ENCODE measurements around the gene C6orf120. TPM values are rescaled to one million over a fixed set of nuclear protein-coding genes. Genes with fewer than 3 reads are reported as not detected.

C6orf120 gene
- total and polyA plus RNA-seq, 2 donors, result 12.2 to 27.5 TPM

- no peaks in the 10 kb centered on the region for H3K9me3 ChIP-seq (ENCODE audit: control insufficient read depth in 2 of 2, insufficient read depth in 1 of 2, low read length in 1 of 2)
- H3K36me3 ChIP-seq (ENCODE audit: control insufficient read depth in 2 of 2, insufficient read depth in 2 of 2, low read length in 1 of 2), result peaks cover 26 to 28% of the 10 kb centered on the region in 2 donors
- no peaks in the 10 kb centered on the region for H3K27me3 ChIP-seq (ENCODE audit: control insufficient read depth in 2 of 2, insufficient read depth in 1 of 2, low read length in 1 of 2)
- 90% methylated on average over 6 of the region's 6 CpGs for WGBS
- no peak overlapping the region for H3K27ac ChIP-seq (ENCODE audit: low read depth in 1 of 2, low read length in 1 of 2)
- H3K4me1 ChIP-seq (ENCODE audit: control insufficient read depth in 2 of 2, insufficient read depth in 2 of 2, low read length in 2 of 2), result peaks cover 0 to 5% of the 10 kb centered on the region in 2 donors
- no peak overlapping the region for H3K4me3 ChIP-seq (ENCODE audit: low read length in 2 of 2)
- DNase-seq (ENCODE audit: low read depth in 6 of 9, low spot score in 9 of 9), result no peak
These were observed 32.8 kb upstream of the C6orf120 start for GRCh38 chr6:169669147-169669546.

- H3K27ac ChIP-seq (ENCODE audit: low read depth in 1 of 2, low read length in 1 of 2), result no peak overlapping the region
- WGBS, result 47% methylated on average over 7 of the region's 7 CpGs
- H3K4me3 ChIP-seq (ENCODE audit: low read length in 2 of 2), result no peak overlapping the region
- no peaks in the 10 kb centered on the region for H3K9me3 ChIP-seq (ENCODE audit: control insufficient read depth in 2 of 2, insufficient read depth in 1 of 2, low read length in 1 of 2)
- H3K27me3 ChIP-seq (ENCODE audit: control insufficient read depth in 2 of 2, insufficient read depth in 1 of 2, low read length in 1 of 2), result no peaks in the 10 kb centered on the region
- DNase-seq (ENCODE audit: low read depth in 6 of 9, low spot score in 9 of 9), result peak in 1 of 9 donors; percentile 22
- peaks cover 0 to 5% of the 10 kb centered on the region in 2 donors for H3K4me1 ChIP-seq (ENCODE audit: control insufficient read depth in 2 of 2, insufficient read depth in 2 of 2, low read length in 2 of 2)
- peaks cover 23 to 25% of the 10 kb centered on the region in 2 donors for H3K36me3 ChIP-seq (ENCODE audit: control insufficient read depth in 2 of 2, insufficient read depth in 2 of 2, low read length in 1 of 2)
These were observed 32.0 kb upstream of the C6orf120 start for GRCh38 chr6:169669889-169670288.

GRCh38 chr6:169671563-169671962, 30.4 kb upstream of the C6orf120 start:
- Histone ChIP-seq H3K27me3 (ENCODE audit: control insufficient read depth in 2 of 2, insufficient read depth in 1 of 2, low read length in 1 of 2) (no peaks in the 10 kb centered on the region), H3K4me1 (ENCODE audit: control insufficient read depth in 2 of 2, insufficient read depth in 2 of 2, low read length in 2 of 2) (peaks cover 0 to 5% of the 10 kb centered on the region in 2 donors), H3K4me3 (ENCODE audit: low read length in 2 of 2) (no peak overlapping the region), H3K9me3 (ENCODE audit: control insufficient read depth in 2 of 2, insufficient read depth in 1 of 2, low read length in 1 of 2) (no peaks in the 10 kb centered on the region), H3K27ac (ENCODE audit: low read depth in 1 of 2, low read length in 1 of 2) (no peak overlapping the region), H3K36me3 (ENCODE audit: control insufficient read depth in 2 of 2, insufficient read depth in 2 of 2, low read length in 1 of 2) (peaks cover 20 to 21% of the 10 kb centered on the region in 2 donors)
- no peak for DNase-seq (ENCODE audit: low read depth in 6 of 9, low spot score in 9 of 9)
- 99% methylated on average over 5 of the region's 5 CpGs for WGBS

- Histone ChIP-seq H3K4me1 (ENCODE audit: control insufficient read depth in 2 of 2, insufficient read depth in 2 of 2, low read length in 2 of 2) (no peaks in the 10 kb centered on the region), H3K9me3 (ENCODE audit: control insufficient read depth in 2 of 2, insufficient read depth in 1 of 2, low read length in 1 of 2) (no peaks in the 10 kb centered on the region)
- WGBS, result 97% methylated on average over 3 of the region's 3 CpGs
These were observed 26.9 kb upstream of the C6orf120 start for GRCh38 chr6:169675011-169675410.

GRCh38 chr6:169677096-169677495, 24.8 kb upstream of the C6orf120 start:
- no peaks in the 10 kb centered on the region for H3K4me1 ChIP-seq (ENCODE audit: control insufficient read depth in 2 of 2, insufficient read depth in 2 of 2, low read length in 2 of 2)
- no peaks in the 10 kb centered on the region for H3K27me3 ChIP-seq (ENCODE audit: control insufficient read depth in 2 of 2, insufficient read depth in 1 of 2, low read length in 1 of 2)
- peaks cover 0 to 10% of the 10 kb centered on the region in 2 donors for H3K9me3 ChIP-seq (ENCODE audit: control insufficient read depth in 2 of 2, insufficient read depth in 1 of 2, low read length in 1 of 2)
- DNase-seq (ENCODE audit: low read depth in 6 of 9, low spot score in 9 of 9), result no peak
- peaks cover 1 to 2% of the 10 kb centered on the region in 2 donors for H3K36me3 ChIP-seq (ENCODE audit: control insufficient read depth in 2 of 2, insufficient read depth in 2 of 2, low read length in 1 of 2)
- H3K4me3 ChIP-seq (ENCODE audit: low read length in 2 of 2), result no peak overlapping the region
- H3K27ac ChIP-seq (ENCODE audit: low read depth in 1 of 2, low read length in 1 of 2), result no peak overlapping the region
- 98% methylated on average over 1 of the region's 1 CpG for whole genome bisulfite sequencing

More at GRCh38 chr6:169675011-169675410, 26.9 kb upstream of the C6orf120 start:
- peaks cover 7% of the 10 kb centered on the region in 2 donors for H3K36me3 ChIP-seq (ENCODE audit: control insufficient read depth in 2 of 2, insufficient read depth in 2 of 2, low read length in 1 of 2)
- H3K27me3 ChIP-seq (ENCODE audit: control insufficient read depth in 2 of 2, insufficient read depth in 1 of 2, low read length in 1 of 2), result no peaks in the 10 kb centered on the region
- H3K4me3 ChIP-seq (ENCODE audit: low read length in 2 of 2), result no peak overlapping the region
- DNase-seq (ENCODE audit: low read depth in 6 of 9, low spot score in 9 of 9), result no peak
- H3K27ac ChIP-seq (ENCODE audit: low read depth in 1 of 2, low read length in 1 of 2), result no peak overlapping the region

GRCh38 chr6:169678342-169678741, 23.6 kb upstream of the C6orf120 start:
- no peak for DNase-seq (ENCODE audit: low read depth in 6 of 9, low spot score in 9 of 9)
- H3K4me1 ChIP-seq (ENCODE audit: control insufficient read depth in 2 of 2, insufficient read depth in 2 of 2, low read length in 2 of 2), result no peaks in the 10 kb centered on the region
- H3K4me3 ChIP-seq (ENCODE audit: low read length in 2 of 2), result no peak overlapping the region
- WGBS, result 97% methylated on average over 1 of the region's 1 CpG
- no peak overlapping the region for H3K27ac ChIP-seq (ENCODE audit: low read depth in 1 of 2, low read length in 1 of 2)
- H3K36me3 ChIP-seq (ENCODE audit: control insufficient read depth in 2 of 2, insufficient read depth in 2 of 2, low read length in 1 of 2), result peaks cover 5% of the 10 kb centered on the region in 2 donors
- no peaks in the 10 kb centered on the region for H3K27me3 ChIP-seq (ENCODE audit: control insufficient read depth in 2 of 2, insufficient read depth in 1 of 2, low read length in 1 of 2)
- H3K9me3 ChIP-seq (ENCODE audit: control insufficient read depth in 2 of 2, insufficient read depth in 1 of 2, low read length in 1 of 2), result peaks cover 0 to 13% of the 10 kb centered on the region in 2 donors

- WGBS, result 96% methylated on average over 3 of the region's 3 CpGs
- Histone ChIP-seq H3K4me3 (ENCODE audit: low read length in 2 of 2) (no peak overlapping the region), H3K27ac (ENCODE audit: low read depth in 1 of 2, low read length in 1 of 2) (no peak overlapping the region), H3K9me3 (ENCODE audit: control insufficient read depth in 2 of 2, insufficient read depth in 1 of 2, low read length in 1 of 2) (peaks cover 0 to 22% of the 10 kb centered on the region in 2 donors), H3K36me3 (ENCODE audit: control insufficient read depth in 2 of 2, insufficient read depth in 2 of 2, low read length in 1 of 2) (peaks cover 7% of the 10 kb centered on the region in 2 donors), H3K4me1 (ENCODE audit: control insufficient read depth in 2 of 2, insufficient read depth in 2 of 2, low read length in 2 of 2) (no peaks in the 10 kb centered on the region), H3K27me3 (ENCODE audit: control insufficient read depth in 2 of 2, insufficient read depth in 1 of 2, low read length in 1 of 2) (no peaks in the 10 kb centered on the region)
- no peak for DNase-seq (ENCODE audit: low read depth in 6 of 9, low spot score in 9 of 9)
These were observed 17.9 kb upstream of the C6orf120 start for GRCh38 chr6:169684056-169684455.

- WGBS, result 97% methylated on average over 2 of the region's 2 CpGs
- H3K4me3 ChIP-seq (ENCODE audit: low read length in 2 of 2), result no peak overlapping the region
- H3K4me1 ChIP-seq (ENCODE audit: control insufficient read depth in 2 of 2, insufficient read depth in 2 of 2, low read length in 2 of 2), result no peaks in the 10 kb centered on the region
- peaks cover 0 to 28% of the 10 kb centered on the region in 2 donors for H3K9me3 ChIP-seq (ENCODE audit: control insufficient read depth in 2 of 2, insufficient read depth in 1 of 2, low read length in 1 of 2)
- no peak overlapping the region for H3K27ac ChIP-seq (ENCODE audit: low read depth in 1 of 2, low read length in 1 of 2)
- peaks cover 7 to 8% of the 10 kb centered on the region in 2 donors for H3K36me3 ChIP-seq (ENCODE audit: control insufficient read depth in 2 of 2, insufficient read depth in 2 of 2, low read length in 1 of 2)
- no peak for DNase-seq (ENCODE audit: low read depth in 6 of 9, low spot score in 9 of 9)
- no peaks in the 10 kb centered on the region for H3K27me3 ChIP-seq (ENCODE audit: control insufficient read depth in 2 of 2, insufficient read depth in 1 of 2, low read length in 1 of 2)
These were observed 16.1 kb upstream of the C6orf120 start for GRCh38 chr6:169685860-169686259.

- H3K27ac ChIP-seq (ENCODE audit: low read depth in 1 of 2, low read length in 1 of 2), result no peak overlapping the region
- peaks cover 2 to 8% of the 10 kb centered on the region in 2 donors for H3K36me3 ChIP-seq (ENCODE audit: control insufficient read depth in 2 of 2, insufficient read depth in 2 of 2, low read length in 1 of 2)
- no peaks in the 10 kb centered on the region for H3K4me1 ChIP-seq (ENCODE audit: control insufficient read depth in 2 of 2, insufficient read depth in 2 of 2, low read length in 2 of 2)
- H3K27me3 ChIP-seq (ENCODE audit: control insufficient read depth in 2 of 2, insufficient read depth in 1 of 2, low read length in 1 of 2), result no peaks in the 10 kb centered on the region
- no peak for DNase-seq (ENCODE audit: low read depth in 6 of 9, low spot score in 9 of 9)
- 98% methylated on average over 6 of the region's 6 CpGs for WGBS
- H3K9me3 ChIP-seq (ENCODE audit: control insufficient read depth in 2 of 2, insufficient read depth in 1 of 2, low read length in 1 of 2), result peaks cover 3 to 19% of the 10 kb centered on the region in 2 donors
- H3K4me3 ChIP-seq (ENCODE audit: low read length in 2 of 2), result no peak overlapping the region
These were observed 12.6 kb upstream of the C6orf120 start for GRCh38 chr6:169689287-169689686.

Data from thymus (tissue), 11 donors.